MM.1S (cell line): Measurements from ENCODE around the gene SULT1C4.

Source experiments
- DNase-seq: peaks from one replicate; pipeline ENCODE4 v3.0.0-alpha.2; 2015
- H2AFZ ChIP-seq: fragments of 300-600 bp; sonication (generic); 2 replicates; pipeline ENCODE4 v1.6.0; 2016; ENCODE audit warnings: antibody characterized with exemption, low read length
- H3F3A ChIP-seq: fragments of 300-600 bp; sonication (generic); 2 replicates; pipeline ENCODE4 v1.6.1; 2016; ENCODE audit warnings: mild to moderate bottlenecking, antibody characterized with exemption, low read length, moderate library complexity, mixed read lengths; ENCODE audit not compliant: insufficient read depth
- H3K27ac ChIP-seq: fragments of 300-600 bp; sonication (generic); 2 replicates; pipeline ENCODE4 v1.5.1; 2016; ENCODE audit warnings: mild to moderate bottlenecking, low read length
- H3K27me3 ChIP-seq: fragments of 300-600 bp; sonication (generic); replicated peaks from 2 replicates; pipeline ENCODE4 v1.6.0; 2016; ENCODE audit warnings: low read length; ENCODE audit not compliant: insufficient read depth
- H3K36me3 ChIP-seq: fragments of 300-600 bp; sonication (generic); replicated peaks from 2 replicates; pipeline ENCODE4 v1.6.1; 2016; ENCODE audit warnings: mild to moderate bottlenecking, low read length, mixed read lengths; ENCODE audit not compliant: insufficient read depth
- H3K4me1 ChIP-seq: fragments of 300-600 bp; sonication (generic); 2 replicates; pipeline ENCODE4 v1.6.1; 2016; ENCODE audit warnings: low read length, mixed read lengths
- H3K4me2 ChIP-seq: fragments of 300-600 bp; sonication (generic); 2 replicates; pipeline ENCODE4 v1.6.0; 2016; ENCODE audit warnings: low read depth, low read length
- H3K4me3 ChIP-seq: fragments of 300-600 bp; sonication (generic); 2 replicates; pipeline ENCODE4 v1.5.1; 2016; ENCODE audit warnings: low read length, mixed read lengths
- H3K79me2 ChIP-seq: fragments of 300-600 bp; sonication (generic); 2 replicates; pipeline ENCODE4 v1.6.1; 2016; ENCODE audit warnings: mixed run types, low read length, mixed read lengths
- H3K9ac ChIP-seq: fragments of 300-600 bp; sonication (generic); 2 replicates; pipeline ENCODE4 v1.6.1; 2016; ENCODE audit warnings: low read length, mixed read lengths
- H3K9me2 ChIP-seq: fragments of 300-600 bp; sonication (generic); replicated peaks from 2 replicates; pipeline ENCODE4 v1.6.1; 2016; ENCODE audit warnings: mild to moderate bottlenecking, low read length, mixed read lengths; ENCODE audit not compliant: insufficient read depth
- H3K9me3 ChIP-seq: fragments of 300-600 bp; sonication (generic); replicated peaks from 2 replicates; pipeline ENCODE4 v1.6.1; 2016; ENCODE audit warnings: mild to moderate bottlenecking, low read length, mixed read lengths; ENCODE audit not compliant: insufficient read depth
- H4K20me1 ChIP-seq: fragments of 300-600 bp; sonication (generic); 2 replicates; pipeline ENCODE4 v1.6.1; 2016; ENCODE audit warnings: mild to moderate bottlenecking, low read length, moderate library complexity, mixed read lengths; ENCODE audit not compliant: insufficient read depth
- CTCF ChIP-seq: fragments of 300-600 bp; sonication (generic); IDR thresholded peaks from 2 replicates; pipeline ENCODE4 v1.5.1; 2016; ENCODE audit warnings: antibody characterized with exemption, low read length, mixed read lengths
- EZH2 ChIP-seq: fragments of 300-600 bp; sonication (generic); optimal IDR thresholded peaks from 2 replicates; pipeline ENCODE3; 2017; ENCODE audit warnings: low read depth, mild to moderate bottlenecking, antibody characterized with exemption, low read length, mixed read lengths
- EZH2phosphoT487 ChIP-seq: fragments of 300-600 bp; sonication (generic); IDR thresholded peaks from 2 replicates; pipeline ENCODE4 v1.6.1; 2018; ENCODE audit warnings: antibody characterized with exemption, low read length

Gene SULT1C4

GRCh38 chr2:108388045-108388444 is 10.3 kb downstream of the SULT1C4 start:
- Histone ChIP-seq H3F3A (peaks cover 10% of the 10 kb centered on the region), H3K9me2 (no peaks in the 10 kb centered on the region), H3K36me3 (no peaks in the 10 kb centered on the region), H3K27ac (no peak overlapping the region), H2AFZ (no peak overlapping the region), H3K9ac (no peak overlapping the region), H3K27me3 (no peaks in the 10 kb centered on the region), H3K79me2 (no peaks in the 10 kb centered on the region), H4K20me1 (no peaks in the 10 kb centered on the region), H3K4me3 (no peak overlapping the region), H3K4me2 (no peak overlapping the region), H3K9me3 (no peaks in the 10 kb centered on the region), H3K4me1 (peaks cover 22% of the 10 kb centered on the region)
- no peak for DNase-seq
- TF ChIP-seq CTCF (no peak), EZH2phosphoT487 (no peak)

GRCh38 chr2:108390340-108390739 is 12.6 kb downstream of the SULT1C4 start:
- Histone ChIP-seq H3K27ac (peak overlapping the region; percentile 56; the same call in 1 of the 2 replicates), H3K9me3 (no peaks in the 10 kb centered on the region; the same call in 1 of the 2 replicates), H3K4me2 (peak overlapping the region; percentile 4; the same call in 1 of the 2 replicates), H3K9ac (no peak overlapping the region), H3K4me1 (peaks cover 22% of the 10 kb centered on the region), H3F3A (peaks cover 10% of the 10 kb centered on the region), H3K9me2 (no peaks in the 10 kb centered on the region), H3K4me3 (no peak overlapping the region), H3K79me2 (no peaks in the 10 kb centered on the region), H4K20me1 (no peaks in the 10 kb centered on the region), H3K27me3 (no peaks in the 10 kb centered on the region), H2AFZ (peak overlapping the region; percentile 4; the same call in 1 of the 2 replicates), H3K36me3 (no peaks in the 10 kb centered on the region)
- DNase-seq = peak; percentile 21
- TF ChIP-seq EZH2phosphoT487 (no peak), EZH2 (no peak), CTCF (peak; percentile 23; the same call in 1 of the 2 replicates)

- Histone ChIP-seq H3K9me2 (no peaks in the 10 kb centered on the region), H3K4me2 (no peak overlapping the region), H3K27me3 (no peaks in the 10 kb centered on the region), H3K4me1 (peaks cover 22% of the 10 kb centered on the region), H3K27ac (no peak overlapping the region), H3K4me3 (no peak overlapping the region), H3K9ac (no peak overlapping the region), H3K79me2 (no peaks in the 10 kb centered on the region), H3F3A (peaks cover 10% of the 10 kb centered on the region), H2AFZ (no peak overlapping the region), H3K9me3 (no peaks in the 10 kb centered on the region; the same call in 1 of the 2 replicates), H3K36me3 (no peaks in the 10 kb centered on the region), H4K20me1 (no peaks in the 10 kb centered on the region)
- no peak for DNase-seq
- TF ChIP-seq EZH2 (no peak), CTCF (no peak), EZH2phosphoT487 (no peak)
Observed at GRCh38 chr2:108392029-108392428, 14.3 kb downstream of the SULT1C4 start.
